Kidney epithelial cell (primary cell): Measurements from ENCODE around the gene BTBD9. TPM values are rescaled to one million over a fixed set of nuclear protein-coding genes. Genes with fewer than 3 reads are reported as not detected.
A peak's percentile ranks its signal among the peaks of the same experiment; 100 is the strongest.

Experiments used
- DNase-seq: peaks from one replicate; pipeline ENCODE4 v3.0.0-alpha.2; 2010; ENCODE audit warnings: low read depth
- H3K27me3 ChIP-seq: 2 replicates; pipeline ENCODE4 v1.6.0; 2011; ENCODE audit warnings: low read length; ENCODE audit not compliant: control insufficient read depth, insufficient read depth
- H3K36me3 ChIP-seq: 2 replicates; pipeline ENCODE4 v1.5.1; 2011; ENCODE audit warnings: low read length; ENCODE audit not compliant: control insufficient read depth, insufficient read depth
- H3K4me3 ChIP-seq: 2 replicates; pipeline ENCODE4 v1.5.1; 2011; ENCODE audit warnings: low read depth, mild to moderate bottlenecking, control low read depth, low read length
- total RNA-seq: library from RNA; depleted of rRNA; stranded (reverse); fragments of >200 nt; gene quantifications from 2 replicates; pipeline ENCODE4 v1.2.3, GENCODE V29; 2015
- TF ChIP-seq, protein P1 (sequence below): IDR thresholded peaks from 2 replicates; pipeline ENCODE4 v1.5.1; 2011; ENCODE audit warnings: mild to moderate bottlenecking, moderate library complexity, low read length, control low read depth, inconsistent platforms; ENCODE audit not compliant: insufficient read depth, poor library complexity, severe bottlenecking

The BTBD9 gene
- total RNA-seq, 1 donor from 2014 or later = 7.3 TPM

DNA sequence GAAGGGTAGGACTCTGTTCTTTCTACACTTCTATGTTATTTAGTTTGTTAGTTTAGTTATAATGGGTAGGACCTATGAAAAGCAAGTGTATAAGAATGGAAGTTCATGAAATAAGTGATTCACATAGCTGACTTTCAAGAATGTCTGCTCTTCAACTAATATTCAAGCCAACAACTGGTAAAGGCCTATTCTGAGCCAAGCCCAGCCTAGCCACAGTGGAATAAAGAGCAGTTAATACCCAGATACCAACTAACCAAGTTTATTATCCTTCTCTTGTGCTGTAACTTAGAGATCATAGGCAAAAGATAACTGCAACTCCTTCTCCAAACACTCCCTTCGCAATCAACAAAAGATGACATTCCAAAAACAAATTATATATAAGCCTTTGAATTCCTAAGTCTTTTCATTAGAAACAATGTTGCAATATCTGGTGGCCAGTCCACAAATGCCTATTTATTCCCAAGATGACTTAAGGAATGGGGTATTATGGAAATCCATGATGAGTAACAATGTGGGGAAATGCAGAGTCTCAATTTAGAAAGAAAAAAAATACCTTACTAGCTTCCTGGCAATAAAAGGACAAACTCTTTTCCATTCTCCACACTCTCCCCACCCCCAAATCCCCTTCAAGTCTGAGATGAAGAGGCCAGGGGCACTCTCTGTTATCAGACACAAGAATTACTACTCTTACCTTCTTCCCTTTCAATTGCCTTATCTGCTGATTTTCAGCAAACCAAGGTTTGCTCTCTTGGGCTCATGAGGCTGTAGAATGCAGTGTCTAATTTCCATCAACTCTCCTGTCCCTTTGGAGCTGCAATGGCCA lies 27.4 kb downstream of the BTBD9 start:
- Histone ChIP-seq H3K27me3 (no peaks in the 10 kb centered on the region), H3K36me3 (no peaks in the 10 kb centered on the region), H3K4me3 (no peak overlapping the region)
- TF ChIP-seq, protein P1, sequence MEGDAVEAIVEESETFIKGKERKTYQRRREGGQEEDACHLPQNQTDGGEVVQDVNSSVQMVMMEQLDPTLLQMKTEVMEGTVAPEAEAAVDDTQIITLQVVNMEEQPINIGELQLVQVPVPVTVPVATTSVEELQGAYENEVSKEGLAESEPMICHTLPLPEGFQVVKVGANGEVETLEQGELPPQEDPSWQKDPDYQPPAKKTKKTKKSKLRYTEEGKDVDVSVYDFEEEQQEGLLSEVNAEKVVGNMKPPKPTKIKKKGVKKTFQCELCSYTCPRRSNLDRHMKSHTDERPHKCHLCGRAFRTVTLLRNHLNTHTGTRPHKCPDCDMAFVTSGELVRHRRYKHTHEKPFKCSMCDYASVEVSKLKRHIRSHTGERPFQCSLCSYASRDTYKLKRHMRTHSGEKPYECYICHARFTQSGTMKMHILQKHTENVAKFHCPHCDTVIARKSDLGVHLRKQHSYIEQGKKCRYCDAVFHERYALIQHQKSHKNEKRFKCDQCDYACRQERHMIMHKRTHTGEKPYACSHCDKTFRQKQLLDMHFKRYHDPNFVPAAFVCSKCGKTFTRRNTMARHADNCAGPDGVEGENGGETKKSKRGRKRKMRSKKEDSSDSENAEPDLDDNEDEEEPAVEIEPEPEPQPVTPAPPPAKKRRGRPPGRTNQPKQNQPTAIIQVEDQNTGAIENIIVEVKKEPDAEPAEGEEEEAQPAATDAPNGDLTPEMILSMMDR = no peak
- DNase-seq = no peak

DNA sequence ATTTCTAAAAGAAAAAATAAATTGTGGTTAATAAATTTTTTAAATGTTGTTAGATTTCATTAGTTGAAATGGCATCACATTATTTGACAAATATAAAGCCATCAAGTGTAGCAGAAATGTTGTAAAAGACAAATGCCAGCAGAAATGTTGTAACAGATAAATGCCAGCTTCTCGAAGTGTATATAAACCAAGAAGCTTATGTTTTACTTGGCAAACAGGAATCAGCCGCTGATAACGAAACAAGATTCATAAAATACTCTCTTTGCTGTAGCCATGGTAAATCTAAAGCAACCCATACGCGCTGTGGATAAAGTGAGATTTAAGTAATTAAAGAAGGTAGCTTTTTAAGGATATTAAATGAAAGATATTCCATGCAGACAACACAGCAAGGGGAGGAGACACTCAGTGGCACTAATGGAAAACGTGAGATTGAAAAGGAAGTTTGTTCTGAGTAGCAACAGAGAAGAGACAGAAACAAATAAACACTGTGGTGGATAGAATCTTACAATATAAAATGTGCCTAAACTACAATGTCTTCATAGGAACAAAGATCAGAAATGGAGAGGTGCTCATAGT lies 29.6 kb downstream of the BTBD9 start:
- H3K27me3 ChIP-seq = no peaks in the 10 kb centered on the region
- no peak for DNase-seq
- H3K36me3 ChIP-seq = no peaks in the 10 kb centered on the region
- H3K4me3 ChIP-seq = no peak overlapping the region
- TF ChIP-seq, protein P1 = no peak

DNA sequence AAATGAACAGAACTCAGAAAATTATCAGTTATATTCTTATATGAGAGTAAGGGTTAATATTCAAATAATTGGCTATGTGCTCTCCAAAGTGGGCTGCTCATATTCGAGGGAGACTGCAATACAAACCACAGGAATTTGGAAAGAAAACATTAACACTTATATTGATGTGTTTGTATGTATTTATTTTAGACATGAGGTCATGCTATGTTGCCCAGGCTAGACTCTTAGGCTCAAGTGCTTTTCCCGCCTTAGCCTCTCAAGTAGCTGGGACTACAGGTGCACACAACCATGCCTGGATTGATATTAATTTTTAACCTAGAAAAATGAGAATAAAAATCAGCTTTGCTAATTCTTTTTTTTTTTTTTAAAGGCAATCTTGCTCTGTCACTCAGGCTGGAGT lies 35.0 kb downstream of the BTBD9 start:
- no peak overlapping the region for H3K4me3 ChIP-seq
- TF ChIP-seq, protein P1 = no peak
- H3K27me3 ChIP-seq = no peaks in the 10 kb centered on the region
- peak; percentile 7 for DNase-seq
- no peaks in the 10 kb centered on the region for H3K36me3 ChIP-seq

DNA sequence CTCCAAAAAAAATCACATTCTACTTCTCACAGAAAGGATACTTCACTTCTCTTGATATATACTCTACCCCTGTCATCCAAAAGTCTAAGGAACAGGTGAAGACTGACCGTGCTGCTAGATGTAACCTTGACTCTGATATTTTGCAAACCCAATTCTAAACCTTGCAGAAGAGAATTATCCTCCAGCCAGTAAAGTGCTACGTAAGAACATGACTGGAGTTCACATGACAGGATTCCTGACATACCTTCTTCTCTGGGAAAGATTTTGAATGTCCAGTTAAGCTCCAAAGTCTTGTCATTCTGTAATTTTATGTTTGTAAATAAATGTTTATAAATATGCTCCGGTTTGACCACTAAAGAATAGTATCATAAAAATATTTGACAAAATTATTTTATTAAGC lies 35.8 kb downstream of the BTBD9 start:
- DNase-seq = peak; percentile 7
- Histone ChIP-seq H3K36me3 (no peaks in the 10 kb centered on the region), H3K4me3 (no peak overlapping the region), H3K27me3 (no peaks in the 10 kb centered on the region)
- TF ChIP-seq, protein P1 = no peak

DNA sequence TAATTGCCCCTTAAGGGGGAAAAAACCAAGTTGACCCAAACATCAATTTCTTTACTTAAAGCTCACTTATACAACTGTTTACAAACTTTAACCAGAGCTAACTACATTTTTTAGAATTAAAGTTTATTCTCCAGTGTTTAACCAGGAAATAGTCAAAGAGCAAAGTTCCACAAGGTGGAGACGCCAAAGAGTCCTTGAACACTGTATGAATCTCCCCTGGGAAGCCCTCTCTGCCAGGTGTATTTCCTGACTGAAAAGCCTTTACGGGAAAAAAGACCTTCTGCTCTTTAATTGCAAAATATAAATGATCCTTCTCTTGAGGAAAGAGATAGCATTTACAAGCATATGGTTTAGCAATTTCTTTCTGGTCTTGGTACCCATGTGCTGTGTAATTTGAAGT lies 36.2 kb downstream of the BTBD9 start:
- no peaks in the 10 kb centered on the region for H3K27me3 ChIP-seq
- TF ChIP-seq, protein P1 = no peak
- H3K36me3 ChIP-seq = no peaks in the 10 kb centered on the region
- H3K4me3 ChIP-seq = no peak overlapping the region
- no peak for DNase-seq
